GM19455 (cell line): ENCODE results near the gene AGAP1.

Source experiments
- ATAC-seq: cut with Tn5 transposase; IDR thresholded peaks from one replicate; pipeline ENCODE4 v1.9.1; 2021; ENCODE audit not compliant: unreplicated experiment

The AGAP1 gene

DNA sequence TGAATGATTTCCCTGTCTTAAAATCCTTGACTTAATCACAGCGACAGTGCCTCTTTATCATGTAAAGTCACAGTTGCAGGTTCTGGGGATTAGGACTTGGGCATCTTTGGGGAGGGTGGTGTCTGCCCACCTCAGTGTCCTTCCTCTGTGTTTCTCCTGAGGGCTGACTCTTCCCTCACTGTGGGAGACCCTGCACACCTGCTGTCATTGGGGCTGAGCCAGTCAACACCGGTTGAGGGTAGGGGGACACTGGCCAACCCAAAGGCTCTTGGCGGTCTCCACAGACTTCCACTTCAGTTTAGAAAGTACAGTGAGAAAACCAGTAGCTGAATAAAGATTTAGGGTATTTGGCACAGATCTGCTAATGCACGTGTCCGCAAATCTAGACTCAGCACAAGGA is 36.9 kb downstream of the AGAP1 start:
- ATAC-seq = no peak

DNA sequence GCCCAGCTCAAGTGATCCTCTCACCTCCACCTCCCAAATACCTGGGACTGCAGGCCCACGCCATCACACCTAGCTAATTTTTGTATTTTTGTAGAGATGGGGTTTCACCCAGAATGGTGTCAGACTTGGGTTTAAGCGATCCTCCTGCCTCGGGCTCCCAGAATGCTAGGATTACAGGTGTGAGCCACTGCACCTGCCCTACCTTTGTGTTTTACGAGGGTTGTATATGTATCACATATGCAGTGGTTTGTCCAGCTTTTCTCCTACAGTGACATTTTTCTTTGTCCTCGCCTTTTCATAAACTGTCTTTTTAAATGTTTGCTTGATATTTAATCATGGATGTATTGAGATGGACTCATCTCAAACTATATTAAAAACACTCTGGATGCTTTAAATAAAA is 38.5 kb downstream of the AGAP1 start:
- no peak for ATAC-seq

DNA sequence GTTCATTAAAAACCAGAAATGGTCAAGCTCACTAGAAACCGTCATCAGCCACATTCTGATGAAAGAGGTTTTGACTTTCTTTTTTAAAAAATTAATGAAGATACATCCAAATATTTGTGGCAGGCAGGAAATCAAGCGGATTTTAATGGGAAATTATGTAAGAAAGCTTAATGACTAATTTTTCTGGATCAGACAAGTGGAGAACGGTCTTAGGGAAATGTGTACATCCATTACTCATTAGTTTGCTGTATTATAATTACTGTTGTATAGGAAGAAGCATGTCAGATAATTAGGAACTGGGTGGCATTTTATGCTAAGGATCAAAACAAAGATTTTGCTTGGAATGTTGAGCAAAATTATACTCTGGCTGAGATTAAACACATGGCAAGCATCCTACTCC is 39.4 kb downstream of the AGAP1 start:
- no peak for ATAC-seq

DNA sequence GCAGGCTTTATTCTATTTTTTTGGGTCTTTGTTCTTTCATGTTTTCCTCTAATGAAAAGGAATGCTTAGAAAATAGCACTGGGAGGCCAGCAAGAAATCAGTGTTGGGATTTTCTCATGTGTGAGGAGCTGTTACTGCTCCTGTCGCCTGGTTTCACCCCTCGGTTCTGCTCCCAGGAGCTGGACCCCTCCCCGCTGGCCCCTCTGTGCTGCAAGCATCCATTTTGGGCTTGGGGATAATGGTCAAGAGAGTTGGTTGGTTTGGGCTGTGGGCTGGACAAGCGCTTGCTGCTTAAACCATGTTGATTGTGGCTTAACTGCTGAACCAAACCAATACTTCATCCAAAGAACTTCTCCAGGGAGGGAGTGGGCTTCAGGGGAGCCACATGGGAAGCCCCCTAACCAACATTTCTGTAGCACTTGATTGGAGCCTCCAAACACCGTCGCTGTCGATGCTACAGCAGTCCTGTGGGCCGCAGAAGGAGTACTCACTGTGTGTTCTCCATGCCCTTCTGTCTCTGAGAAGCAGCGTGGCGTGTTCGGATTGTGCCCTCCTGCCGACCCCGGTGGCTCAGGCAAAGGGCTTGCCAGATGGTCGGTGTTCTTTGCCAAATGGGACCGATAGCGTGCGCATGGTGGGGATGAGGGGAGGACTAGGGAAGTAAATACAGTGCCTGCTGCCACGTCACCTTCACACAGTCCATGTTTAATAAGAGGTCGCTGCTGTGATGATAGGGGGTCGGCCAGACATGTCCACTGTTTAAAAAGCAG is 40.0 kb downstream of the AGAP1 start:
- no peak for ATAC-seq

DNA sequence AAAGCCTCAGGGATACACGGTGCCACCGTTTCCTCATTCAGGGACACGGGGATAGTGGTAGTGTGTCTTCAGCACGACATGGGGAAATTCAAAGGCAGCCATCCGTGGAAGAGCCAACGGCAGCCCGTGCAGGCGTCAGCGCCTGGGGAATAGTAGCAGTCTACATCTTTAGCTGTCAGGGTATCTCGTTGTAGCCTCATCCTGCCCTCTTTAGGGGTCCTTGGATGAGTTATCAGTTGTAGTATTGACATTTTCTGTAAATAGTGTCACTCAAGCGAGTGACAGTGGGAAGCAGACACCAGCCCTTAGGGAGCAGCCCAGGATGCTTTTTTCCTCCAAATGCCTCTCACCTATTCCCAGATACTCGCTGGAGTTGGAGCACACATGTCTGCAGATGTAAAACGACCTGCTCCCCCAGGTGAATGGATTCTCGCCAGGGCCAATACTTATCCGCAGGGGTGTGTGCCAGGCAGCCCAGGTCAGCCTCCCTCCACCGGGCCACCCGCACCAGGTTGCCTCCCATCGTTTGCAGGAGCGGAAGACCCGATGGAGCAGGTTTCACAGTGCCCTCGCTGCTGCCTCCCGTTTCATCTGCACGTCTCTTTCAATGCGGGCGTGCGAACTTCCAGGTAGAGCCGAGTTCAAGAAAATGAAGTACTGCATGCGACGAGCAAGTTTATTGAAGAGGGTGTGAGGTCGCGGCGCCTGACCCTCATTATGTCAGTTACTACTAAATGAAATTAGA is 41.0 kb downstream of the AGAP1 start:
- ATAC-seq = no peak

DNA sequence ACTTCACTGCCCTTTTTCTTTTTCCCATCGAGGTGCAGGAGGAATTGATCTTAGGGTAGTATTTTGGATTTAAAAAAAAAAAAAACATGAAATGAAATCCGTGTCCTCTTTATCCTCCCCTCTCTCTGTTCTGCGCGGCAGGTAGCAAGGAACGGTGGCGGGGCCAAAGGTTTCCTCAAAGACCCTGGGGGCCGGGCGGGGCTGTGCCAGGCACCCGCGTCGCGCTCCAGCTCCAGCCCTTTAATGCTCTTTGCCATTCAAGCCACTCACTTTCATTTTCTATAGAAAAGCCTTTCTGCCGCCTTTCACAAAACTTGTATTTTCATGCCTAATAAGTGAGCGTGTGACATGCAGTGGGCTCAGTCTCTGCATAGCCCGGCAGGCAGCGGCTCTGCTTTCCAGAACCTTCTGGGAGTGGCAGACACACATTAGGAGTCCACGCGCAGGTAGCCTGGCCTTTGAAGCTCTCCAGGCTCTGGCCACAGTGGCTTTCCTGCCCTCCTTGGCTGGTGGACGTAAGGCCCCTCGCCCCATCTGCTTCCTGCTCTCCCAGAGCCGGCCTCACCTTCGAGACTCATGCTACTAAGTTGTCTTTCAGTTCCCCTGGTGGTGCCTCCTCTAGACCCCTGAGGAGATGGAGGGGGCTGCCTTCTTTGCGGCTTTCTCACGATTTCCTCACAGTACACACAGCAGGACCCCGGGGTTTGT is 41.7 kb downstream of the AGAP1 start:
- no peak for ATAC-seq

DNA sequence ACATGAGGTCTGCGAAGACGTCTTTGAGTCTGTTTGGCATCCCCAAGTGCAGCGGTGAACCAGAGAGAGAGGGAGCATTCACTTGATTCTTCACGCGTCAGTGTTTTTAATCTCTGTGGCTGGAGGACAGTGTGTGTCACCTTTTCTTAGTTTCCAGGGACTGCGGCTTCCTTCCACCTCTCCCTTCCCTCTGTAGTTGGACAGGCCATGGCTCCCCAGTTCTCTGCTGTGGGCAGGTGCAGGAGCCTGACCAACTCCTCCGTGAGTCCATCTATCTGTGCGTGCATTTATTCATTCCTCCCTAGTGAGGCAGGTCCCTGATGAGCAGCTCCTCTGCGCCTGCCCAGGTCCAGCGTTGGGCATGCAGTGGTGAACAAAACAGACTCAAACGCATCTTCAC is 42.9 kb downstream of the AGAP1 start:
- ATAC-seq = no peak

DNA sequence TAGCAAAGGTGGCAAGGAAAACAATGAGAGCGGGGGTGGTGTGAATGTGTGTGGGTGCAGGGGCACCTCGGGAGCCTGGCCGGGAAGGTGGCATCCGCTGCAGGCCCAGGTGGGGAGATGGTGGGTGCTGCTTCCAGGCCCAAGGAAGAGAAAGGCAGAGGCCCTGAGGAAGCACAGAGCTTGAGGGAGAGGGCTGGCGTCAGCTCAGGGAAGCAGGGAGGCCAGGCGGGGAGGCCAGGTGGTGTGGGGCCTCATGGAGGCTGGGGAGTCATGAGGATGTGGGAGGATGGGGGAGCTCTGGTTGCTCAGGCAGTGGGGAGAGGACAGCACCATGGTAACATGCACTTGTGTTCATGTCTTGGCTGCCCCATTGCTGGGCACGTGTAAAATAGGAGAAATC is 43.3 kb downstream of the AGAP1 start:
- no peak for ATAC-seq

DNA sequence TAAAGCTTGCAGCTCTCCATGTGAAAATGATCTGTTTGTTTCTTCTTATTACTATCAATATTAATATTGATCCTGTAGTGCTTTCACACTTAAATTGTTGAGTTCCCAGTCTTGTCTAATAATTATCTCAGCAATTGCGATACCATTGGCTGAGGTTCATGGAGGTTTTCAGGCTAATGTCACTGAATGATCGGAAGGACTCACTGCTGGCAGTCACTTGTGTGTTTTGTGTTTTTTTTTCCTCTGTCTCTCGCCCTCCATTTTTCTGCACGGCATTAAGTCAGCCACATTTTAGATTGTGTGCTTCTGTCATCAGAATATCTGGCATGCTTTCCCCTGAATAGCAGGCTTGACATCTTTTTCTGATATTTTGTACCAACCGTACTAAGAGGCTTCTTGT is 43.7 kb downstream of the AGAP1 start:
- no peak for ATAC-seq

DNA sequence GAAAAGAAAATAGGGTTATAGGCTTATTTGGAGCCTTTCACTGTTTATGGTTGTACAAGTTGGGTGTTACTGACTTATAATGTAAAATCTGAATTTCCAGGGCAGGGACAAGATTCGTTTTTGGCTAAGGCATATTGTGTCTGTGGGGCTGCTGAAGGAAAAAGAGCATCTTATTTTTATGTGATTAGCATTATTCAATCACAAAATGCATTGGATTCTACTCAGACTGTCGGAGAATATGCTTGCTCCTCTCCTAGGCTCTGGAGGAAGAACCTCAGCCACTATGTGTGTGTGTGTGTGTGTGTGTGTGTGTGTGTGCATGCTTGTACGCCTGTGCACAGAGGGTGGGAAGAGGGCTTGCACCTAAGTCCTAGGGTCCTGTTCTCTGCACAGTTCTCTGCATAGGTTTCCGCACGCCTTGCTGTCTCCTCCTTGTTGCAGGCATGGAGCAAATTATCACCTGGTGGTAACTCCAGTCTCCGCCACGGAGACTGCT is 44.3 kb downstream of the AGAP1 start:
- ATAC-seq = no peak

DNA sequence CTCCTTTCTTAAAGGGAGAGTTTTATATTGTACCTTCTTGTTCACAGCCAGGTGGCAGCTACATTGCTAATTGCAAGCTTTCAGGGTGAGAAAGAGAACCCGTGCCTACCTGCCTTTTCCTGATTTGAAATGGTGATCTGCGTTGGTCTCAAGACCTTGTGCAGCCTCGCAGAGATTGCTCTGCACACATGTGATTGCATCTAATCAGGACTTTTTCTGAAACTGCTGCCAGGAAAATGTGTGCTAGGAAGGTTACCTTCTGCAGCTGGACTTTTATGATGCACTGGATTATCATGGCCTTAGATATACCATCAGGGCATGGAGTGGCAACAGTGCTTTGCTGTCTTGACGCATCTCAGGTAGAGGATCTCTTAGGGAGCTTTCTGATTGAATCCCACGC is 45.1 kb downstream of the AGAP1 start:
- ATAC-seq = no peak

DNA sequence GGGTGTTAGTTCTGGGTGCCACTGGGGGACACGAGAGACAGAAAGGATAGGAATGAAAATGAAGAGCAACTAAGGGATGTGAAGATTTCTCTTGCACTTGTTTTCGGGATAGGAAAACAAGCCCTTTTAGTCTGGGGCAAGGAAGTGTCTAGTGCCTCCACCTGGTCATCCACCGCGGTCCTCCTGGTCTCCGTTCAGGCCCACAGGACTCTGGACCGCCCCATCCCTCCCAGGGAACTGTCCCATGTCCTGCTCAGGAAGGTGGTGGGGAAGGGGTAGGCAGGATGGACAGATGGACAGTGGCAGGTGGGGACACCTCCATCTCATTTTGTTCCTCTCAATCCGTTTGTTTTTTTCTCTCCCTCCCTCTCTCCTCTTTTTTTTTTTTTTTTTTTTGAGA is 45.9 kb downstream of the AGAP1 start:
- ATAC-seq = no peak

DNA sequence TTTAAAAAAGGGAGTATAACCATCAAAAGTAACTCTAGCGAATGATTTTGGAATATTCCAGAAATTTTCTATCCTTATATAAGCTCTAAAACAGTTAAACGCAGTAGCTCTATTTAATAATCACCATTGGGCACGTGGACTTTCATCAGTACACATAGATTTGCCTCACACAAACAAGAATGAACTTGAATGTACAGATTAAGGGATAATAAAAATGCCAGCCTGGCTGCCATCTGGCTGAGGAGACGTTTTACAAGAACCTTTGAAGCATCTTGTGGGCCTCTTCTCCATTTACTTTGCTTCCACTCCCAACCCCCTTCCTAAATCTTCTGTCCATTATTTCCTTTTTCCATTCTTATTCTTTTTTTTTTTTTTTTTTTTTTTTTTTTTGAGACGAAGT is 47.2 kb downstream of the AGAP1 start:
- ATAC-seq = no peak

DNA sequence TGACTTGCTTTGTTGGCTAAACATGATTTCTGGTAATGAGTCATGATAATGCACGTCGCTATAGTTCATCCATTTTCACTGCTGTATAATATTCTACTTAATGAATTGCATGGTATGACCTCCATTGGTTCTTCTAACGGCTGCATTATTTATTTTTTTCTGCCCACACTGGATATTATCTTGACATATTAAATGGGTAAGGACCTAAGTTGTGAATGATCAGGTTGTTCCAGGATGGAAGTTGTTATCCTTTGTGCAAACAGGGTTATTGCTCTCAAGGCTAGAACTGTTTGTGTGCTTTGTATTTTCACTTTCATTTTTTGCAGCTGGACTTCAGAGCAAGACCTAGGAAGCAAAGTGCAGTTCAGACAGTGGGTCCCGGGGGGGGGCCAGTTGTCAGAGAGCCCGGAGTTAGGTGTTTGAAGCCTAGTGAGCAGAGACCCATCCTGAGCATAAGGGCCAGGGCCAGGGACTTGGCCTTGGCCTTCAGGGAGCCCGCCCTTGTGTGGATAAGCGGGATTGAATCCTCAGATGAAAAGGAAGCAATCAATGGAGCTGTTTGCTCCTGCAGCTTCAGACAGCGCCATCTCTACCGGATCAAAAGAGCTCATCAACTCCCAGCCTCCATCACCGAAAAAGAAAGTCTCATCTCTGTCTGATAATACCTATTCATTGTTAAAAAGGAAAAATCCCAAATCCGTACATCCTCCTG is 48.2 kb downstream of the AGAP1 start:
- no peak for ATAC-seq

DNA sequence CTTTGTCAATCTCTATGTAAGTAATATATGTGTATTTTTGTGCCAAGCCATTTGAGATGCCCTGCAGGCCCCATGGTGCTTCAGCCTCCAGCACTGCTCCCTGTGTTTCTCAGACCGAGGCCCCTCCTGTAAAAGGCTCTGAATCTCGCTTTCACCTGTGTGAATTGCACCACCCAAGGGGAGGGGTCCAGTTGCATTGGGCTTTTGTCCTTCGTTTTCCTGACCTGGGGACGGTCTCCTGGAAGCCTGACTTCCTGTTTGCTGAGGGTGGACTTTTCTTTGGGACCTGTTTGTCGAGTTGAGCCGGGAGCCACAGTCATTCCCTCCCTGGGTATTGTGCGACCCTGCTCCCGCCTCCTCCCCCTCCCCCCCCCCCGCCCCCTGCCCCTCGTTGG is 48.9 kb downstream of the AGAP1 start:
- ATAC-seq = no peak

DNA sequence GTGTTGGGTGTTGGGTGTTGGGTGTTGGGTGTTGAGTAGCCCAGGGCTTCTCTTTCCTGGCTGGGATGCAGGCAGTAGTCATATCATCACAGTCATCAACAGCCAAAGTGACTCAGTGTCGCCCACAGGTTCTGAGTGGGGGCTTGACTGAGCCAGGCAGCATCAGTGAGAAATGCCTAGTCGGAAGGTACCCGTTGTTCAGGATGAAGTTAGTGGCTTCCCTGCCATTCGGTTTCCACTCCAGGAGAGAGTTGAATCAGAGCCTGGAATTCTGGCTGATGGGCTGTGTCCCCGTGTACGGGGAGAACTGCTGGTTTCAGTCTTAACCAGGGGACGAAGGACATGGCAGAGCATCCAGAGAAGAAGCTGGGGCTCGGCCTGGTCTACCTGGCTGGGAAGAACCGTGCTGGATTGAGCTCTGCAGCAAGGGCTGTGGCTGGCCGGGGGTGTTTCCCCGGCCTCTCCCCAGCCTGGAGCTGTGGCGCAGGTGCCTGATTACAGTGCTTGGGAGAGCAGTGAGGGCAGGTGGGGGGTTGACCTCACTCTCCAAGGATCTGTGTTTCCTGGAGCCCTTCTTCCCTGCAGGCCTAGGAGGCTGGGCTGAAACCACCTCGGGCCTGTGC is 49.4 kb downstream of the AGAP1 start:
- ATAC-seq = no peak

DNA sequence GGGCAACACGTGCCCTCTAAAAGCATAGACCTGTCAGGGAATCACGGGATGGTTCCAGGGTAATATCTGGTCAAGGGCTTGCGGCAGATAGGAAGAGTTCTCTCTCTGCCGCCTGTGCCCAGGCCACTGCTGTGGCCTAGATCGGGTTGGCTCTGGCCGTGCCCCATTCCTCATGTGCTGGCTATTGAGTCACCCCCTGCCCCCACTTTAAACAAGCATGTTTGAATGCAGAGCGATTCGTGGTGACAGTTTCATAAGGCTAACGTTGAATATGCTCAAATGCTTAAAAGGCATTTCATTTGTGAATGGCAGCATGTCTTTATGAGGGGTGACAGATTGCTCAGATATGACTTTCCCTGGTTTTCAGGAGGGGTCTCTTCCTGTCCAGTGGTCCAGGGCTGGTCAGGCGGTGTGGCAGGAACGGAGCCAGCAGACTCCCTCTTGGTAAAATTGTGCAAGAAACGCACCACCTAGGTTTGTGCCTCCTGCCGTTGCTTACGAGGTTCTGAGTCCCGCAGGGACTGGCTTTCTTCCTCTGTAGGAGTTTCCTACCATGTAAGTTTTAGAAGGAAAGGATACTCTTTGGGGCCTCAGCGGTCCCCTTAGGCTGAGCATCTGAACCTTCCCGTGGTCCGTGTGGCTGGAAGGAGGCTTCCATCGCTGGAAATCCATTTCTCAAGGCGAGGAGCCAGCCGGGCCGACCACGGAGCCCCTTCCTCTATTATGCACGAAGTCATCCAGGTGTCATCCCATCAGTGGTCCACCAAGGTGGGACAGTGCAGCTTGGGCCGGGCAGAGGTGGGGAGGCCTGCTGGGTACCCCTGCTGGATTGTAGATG is 50.2 kb downstream of the AGAP1 start:
- no peak for ATAC-seq

DNA sequence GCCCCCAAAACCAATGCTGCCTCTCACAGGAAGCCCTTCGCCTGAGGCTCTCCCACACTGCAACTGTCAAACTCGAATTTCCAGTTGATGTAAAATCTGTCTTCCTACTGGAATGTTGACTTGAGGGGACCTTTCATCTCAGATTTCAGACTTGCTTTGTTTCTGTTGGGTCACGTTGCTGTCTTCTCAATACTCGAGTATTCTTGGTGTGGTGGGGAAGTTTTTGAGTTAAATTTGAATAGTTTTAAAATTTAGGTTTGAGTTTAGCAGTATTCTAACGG is 50.8 kb downstream of the AGAP1 start:
- ATAC-seq = no peak

DNA sequence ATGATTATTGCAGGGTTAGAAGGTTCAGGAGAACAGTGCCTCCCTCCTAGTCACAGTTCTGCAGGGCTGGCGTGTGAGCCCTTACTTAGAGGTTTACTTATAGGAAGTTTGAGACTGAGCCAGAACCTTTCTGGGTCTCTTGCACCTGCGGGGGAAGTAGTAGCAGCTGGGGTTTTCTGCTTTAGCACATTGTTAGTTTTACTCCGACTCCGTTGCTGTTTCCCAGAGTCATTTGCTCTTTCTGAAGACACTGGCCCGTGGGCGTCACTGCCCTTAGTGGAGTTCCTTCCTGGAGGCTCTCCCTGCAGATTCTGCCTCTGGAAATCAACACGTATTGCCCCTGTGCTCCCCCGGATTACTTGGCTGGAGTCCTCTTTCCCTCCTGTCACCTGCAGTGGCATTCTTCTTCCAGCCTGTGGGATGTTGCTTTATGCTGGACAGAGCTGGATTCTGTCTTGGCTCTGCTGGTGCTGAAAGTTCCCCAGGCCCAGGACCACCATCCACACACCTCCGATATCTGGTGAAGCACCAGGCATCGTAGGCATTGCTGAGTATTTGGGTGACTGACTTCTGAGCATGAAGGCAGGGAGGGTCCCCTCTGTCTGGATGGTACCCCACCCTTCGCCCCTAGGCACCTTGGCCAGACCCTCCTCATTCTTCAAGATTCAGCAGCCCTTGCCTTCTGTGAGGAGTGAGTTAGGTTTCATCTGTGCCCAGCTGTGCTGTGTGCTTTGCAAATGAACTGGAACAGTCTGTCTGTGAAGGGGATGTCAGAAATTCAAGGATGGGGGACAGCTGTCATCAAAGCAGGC is 51.7 kb downstream of the AGAP1 start:
- ATAC-seq = no peak

DNA sequence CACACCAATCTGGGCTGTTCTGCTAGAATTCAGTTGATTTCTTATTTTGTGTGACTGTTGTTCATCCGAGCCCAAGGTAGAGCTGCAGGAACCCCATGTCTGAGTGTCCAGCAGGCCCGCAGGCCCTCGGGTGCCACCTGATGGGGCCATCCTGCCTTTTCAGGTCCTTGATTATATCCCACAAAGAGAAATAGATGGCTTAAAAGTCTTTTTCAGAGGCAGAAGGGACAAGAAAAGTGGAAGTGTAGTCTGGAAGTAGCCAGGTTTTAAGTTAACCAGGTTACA is 52.2 kb downstream of the AGAP1 start:
- no peak for ATAC-seq
